Subcutaneous adipose tissue (tissue), 4 donors: ENCODE measurements around the gene C11orf54. TPM values are rescaled to one million over a fixed set of nuclear protein-coding genes. Genes with fewer than 3 reads are reported as not detected.

Source experiments
- small RNA-seq: library from RNA; depleted of rRNA; stranded (forward); fragments of <200 nt; gene quantifications from one replicate; pipeline ENCODE3, GENCODE V24; 2016
- total RNA-seq, 4 donors: library from RNA; depleted of rRNA; stranded (reverse); fragments of >200 nt; gene quantifications; one replicate each; pipeline ENCODE4 v1.1.0, GENCODE V29; 2016
- TF ChIP-seq, protein P1 (sequence below): fragments of 450-650 bp; IDR thresholded peaks from one replicate; pipeline ENCODE4 v1.5.1; 2016; ENCODE audit warnings: low read depth, mild to moderate bottlenecking, control low read depth, antibody characterized with exemption, moderate library complexity

Gene C11orf54
- total RNA-seq, 4 donors from 2014 or later: 42.2 to 58.6 (median 50.5) TPM

DNA sequence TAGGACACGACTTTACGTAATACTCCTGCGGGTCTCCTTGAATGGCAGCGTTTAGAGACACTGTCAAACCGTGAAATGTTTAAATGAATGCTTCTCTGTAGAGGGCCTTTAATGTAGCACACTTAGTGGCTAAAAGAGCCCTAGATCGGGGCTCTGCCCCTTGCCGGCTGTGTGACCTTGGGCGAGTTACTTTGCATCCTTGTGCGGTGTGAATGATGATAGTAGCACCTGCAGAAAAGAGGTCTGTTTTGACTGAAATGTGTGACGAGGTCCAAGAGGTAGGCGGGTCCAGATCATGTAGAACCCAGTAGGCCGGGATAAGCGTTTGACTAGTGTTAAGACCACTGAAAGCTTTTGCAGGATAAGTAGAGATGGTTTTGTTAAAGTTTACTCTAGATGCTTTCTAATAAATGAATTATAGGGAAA is 43.5 kb downstream of the C11orf54 start:
- TF ChIP-seq, protein P1, sequence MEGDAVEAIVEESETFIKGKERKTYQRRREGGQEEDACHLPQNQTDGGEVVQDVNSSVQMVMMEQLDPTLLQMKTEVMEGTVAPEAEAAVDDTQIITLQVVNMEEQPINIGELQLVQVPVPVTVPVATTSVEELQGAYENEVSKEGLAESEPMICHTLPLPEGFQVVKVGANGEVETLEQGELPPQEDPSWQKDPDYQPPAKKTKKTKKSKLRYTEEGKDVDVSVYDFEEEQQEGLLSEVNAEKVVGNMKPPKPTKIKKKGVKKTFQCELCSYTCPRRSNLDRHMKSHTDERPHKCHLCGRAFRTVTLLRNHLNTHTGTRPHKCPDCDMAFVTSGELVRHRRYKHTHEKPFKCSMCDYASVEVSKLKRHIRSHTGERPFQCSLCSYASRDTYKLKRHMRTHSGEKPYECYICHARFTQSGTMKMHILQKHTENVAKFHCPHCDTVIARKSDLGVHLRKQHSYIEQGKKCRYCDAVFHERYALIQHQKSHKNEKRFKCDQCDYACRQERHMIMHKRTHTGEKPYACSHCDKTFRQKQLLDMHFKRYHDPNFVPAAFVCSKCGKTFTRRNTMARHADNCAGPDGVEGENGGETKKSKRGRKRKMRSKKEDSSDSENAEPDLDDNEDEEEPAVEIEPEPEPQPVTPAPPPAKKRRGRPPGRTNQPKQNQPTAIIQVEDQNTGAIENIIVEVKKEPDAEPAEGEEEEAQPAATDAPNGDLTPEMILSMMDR: no peak

DNA sequence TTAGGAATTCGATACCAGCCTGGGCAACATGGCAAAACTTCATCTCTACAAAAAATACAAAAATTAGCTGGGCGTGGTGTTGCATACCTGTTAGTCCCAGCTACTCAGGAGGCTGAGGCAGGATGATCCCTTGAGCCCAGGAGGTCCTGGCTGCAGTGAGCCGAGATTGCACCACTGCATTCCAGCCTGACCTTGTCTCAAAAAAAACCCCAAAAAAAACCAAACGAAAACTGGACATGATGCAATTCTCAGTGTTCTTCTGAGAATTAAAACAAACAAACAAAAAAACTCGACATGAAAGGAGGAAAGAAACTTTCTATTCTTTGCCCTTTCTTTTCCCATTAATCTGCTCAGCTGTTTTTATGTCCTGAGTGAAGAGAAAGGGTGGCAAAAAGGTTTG is 50.0 kb downstream of the C11orf54 start:
- TF ChIP-seq, protein P1: no peak

DNA sequence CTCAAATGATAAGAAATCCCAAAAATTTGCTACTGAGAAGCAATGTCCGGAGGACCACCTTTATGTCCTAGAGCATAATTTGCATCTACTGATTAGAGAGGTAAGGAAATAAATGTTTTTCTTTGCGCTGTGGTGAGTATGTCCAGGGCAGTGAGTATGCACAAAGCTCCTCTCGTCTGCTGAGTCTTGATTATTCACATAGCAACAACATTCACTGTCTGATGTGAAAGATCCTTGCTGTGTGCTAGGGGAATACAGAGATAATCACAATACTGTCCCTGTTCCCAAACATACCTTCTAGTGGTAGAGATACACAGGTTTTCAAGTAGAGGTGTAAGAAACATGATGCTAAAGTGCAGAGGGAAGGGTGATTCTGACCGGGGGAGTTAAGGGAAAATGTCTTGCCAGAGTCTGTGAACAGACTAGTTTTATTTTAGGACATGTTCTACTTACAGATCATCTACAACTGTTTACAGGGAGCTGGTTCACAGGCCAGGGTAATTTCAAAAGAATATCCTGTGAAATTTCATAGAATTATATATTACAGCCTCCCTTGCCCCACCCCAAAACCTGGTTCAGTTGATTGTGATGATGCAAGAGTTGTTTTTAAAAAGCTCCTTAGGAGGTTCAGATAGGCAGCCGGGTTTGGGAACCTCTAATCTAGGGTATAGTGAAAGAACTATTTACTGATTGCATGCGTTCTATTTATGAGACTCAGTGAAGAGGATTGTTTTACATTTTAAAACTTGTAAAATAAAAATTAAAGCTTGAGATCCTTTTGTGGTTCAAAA is 55.2 kb downstream of the C11orf54 start:
- TF ChIP-seq, protein P1: no peak

DNA sequence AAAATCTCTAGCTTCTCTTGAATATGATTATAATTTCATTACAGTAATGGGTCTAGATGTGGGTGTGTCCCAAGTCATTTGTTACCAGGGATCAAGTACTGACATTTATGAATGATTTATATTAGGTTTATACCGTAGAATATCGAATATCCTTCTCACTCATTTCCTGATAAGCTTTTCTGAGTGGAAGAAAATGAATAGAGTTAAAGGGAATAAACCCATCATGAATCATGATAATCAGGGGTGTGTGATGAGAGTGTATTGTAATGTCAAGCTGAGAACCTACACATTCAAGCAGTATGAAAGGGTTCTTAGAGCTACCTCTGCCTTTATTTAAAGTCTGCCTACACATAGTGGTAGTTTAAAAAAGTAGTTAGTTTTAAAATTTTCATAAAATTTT is 59.9 kb downstream of the C11orf54 start:
- TF ChIP-seq, protein P1: no peak

DNA sequence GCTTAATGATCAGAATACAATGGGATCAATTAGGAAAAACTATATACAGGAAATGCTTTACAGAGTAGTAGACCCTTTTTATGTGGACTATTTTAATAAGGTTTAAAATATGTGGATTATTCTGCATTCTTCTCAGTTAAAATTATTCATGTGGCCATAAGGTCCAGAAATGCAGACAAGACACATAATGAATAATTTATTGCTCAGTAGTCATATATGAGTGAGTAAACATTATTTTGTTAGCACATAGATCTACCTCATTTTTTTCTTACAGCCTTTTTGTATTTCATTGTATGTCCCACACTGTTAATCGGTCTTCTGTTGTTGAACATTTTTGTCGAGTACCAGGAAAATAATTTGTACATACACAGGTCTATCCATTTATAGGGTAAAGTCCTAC is 63.4 kb downstream of the C11orf54 start:
- TF ChIP-seq, protein P1: no peak

DNA sequence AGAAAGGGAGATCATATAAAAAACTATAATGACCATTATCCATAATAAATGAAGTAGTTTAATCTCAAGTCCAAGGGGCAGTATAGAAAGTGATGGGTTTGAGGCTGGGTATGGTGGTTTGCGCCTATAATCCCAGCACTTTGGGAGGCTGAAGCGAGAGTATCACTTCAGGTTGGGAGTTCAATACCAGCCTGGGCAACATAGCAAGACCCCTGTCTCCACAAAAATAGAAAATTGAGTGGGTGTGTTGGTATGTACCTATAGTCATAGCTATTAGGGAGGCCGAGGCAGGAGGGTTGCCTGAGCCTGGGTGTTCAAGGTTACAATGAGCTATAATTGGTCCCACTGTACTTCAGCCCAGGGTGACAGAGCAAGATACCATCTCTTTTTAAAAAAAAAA is 66.5 kb downstream of the C11orf54 start:
- TF ChIP-seq, protein P1: no peak

DNA sequence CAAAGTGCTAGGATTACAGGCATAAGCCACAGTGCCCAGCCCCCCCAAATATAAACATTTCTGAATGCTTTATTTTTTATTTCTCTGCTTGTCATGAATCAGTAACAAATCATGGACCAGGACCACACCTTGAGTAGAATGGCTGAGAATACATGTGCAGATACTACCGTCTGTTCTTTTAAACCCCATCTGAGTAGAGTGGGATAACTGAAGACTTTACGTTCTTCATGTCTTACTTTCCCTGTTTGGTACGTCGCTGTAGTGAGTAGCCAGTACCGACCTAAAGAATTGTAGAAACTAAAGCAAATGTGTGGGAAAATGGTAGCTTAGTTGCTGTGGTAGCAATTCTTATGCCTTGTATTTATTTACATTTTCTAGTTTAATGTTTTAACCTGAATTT is 72.5 kb downstream of the C11orf54 start:
- TF ChIP-seq, protein P1: no peak

Small RNA genes within 50 kb of the gene (small RNA-seq; reads per million reads assigned to genes)
- gene RF00019 (0.49 reads per million), gene RF00493 (61.9 reads per million, percentile 97 among the genes with 10 or more reads in this experiment), gene SCARNA9 (0.61 reads per million), gene SNORA1 (not detected), gene SNORA18 (not detected), gene SNORA25 (not detected), gene SNORA32 (not detected), gene SNORA40 (not detected), gene SNORA8 (not detected), gene SNORD5 (not detected), gene SNORD6 (2,598 reads per million, percentile 99 among the genes with 10 or more reads in this experiment)

Other genes with a start within 250 kb of the C11orf54 start
- 10 to 100 TPM in 2 of 4 donors, 1 to 10 TPM in 2; 6.7 to 71.1 (median 13.5) TPM for gene SMCO4, start 198.3 kb upstream of the C11orf54 start, total RNA-seq
- 10 to 100 TPM; 21.7 to 25.1 (median 23.9) TPM for gene CEP295, start 80.0 kb upstream of the C11orf54 start, total RNA-seq
- gene TAF1D, start 177 bp upstream of the C11orf54 start, total RNA-seq: 100 to 1,000 TPM in 3 of 4 donors, 10 to 100 TPM in 1; 96.5 to 208 (median 165) TPM
- 10 to 100 TPM; 20.4 to 28.9 (median 23.4) TPM for gene MED17, start 42.6 kb downstream of the C11orf54 start, total RNA-seq
- gene VSTM5, start 108.9 kb downstream of the C11orf54 start, total RNA-seq: not detected